PC-9 (cell line): ENCODE results near the gene VWA8.

Experiments used
- EZH2 ChIP-seq: fragments of 200-600 bp; sonication (generic); IDR thresholded peaks from 2 replicates; pipeline ENCODE4 v1.8.0; 2017; ENCODE audit warnings: antibody characterized with exemption, low read depth
- TF ChIP-seq, protein P1 (sequence below): fragments of 200-600 bp; sonication (generic); conservative IDR thresholded peaks from 2 replicates; pipeline ENCODE4 v1.6.1; 2017; ENCODE audit warnings: mixed run types, antibody characterized with exemption, mild to moderate bottlenecking, moderate library complexity

- TF ChIP-seq, protein P1, sequence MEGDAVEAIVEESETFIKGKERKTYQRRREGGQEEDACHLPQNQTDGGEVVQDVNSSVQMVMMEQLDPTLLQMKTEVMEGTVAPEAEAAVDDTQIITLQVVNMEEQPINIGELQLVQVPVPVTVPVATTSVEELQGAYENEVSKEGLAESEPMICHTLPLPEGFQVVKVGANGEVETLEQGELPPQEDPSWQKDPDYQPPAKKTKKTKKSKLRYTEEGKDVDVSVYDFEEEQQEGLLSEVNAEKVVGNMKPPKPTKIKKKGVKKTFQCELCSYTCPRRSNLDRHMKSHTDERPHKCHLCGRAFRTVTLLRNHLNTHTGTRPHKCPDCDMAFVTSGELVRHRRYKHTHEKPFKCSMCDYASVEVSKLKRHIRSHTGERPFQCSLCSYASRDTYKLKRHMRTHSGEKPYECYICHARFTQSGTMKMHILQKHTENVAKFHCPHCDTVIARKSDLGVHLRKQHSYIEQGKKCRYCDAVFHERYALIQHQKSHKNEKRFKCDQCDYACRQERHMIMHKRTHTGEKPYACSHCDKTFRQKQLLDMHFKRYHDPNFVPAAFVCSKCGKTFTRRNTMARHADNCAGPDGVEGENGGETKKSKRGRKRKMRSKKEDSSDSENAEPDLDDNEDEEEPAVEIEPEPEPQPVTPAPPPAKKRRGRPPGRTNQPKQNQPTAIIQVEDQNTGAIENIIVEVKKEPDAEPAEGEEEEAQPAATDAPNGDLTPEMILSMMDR, result peak; percentile 77
- TF ChIP-seq EZH2, result no peak
Measured at GRCh38 chr13:41652735-41653361, 308.1 kb downstream of the VWA8 start.
